Measurements from ENCODE around the gene TFIP11.

The TFIP11 gene

DNA sequence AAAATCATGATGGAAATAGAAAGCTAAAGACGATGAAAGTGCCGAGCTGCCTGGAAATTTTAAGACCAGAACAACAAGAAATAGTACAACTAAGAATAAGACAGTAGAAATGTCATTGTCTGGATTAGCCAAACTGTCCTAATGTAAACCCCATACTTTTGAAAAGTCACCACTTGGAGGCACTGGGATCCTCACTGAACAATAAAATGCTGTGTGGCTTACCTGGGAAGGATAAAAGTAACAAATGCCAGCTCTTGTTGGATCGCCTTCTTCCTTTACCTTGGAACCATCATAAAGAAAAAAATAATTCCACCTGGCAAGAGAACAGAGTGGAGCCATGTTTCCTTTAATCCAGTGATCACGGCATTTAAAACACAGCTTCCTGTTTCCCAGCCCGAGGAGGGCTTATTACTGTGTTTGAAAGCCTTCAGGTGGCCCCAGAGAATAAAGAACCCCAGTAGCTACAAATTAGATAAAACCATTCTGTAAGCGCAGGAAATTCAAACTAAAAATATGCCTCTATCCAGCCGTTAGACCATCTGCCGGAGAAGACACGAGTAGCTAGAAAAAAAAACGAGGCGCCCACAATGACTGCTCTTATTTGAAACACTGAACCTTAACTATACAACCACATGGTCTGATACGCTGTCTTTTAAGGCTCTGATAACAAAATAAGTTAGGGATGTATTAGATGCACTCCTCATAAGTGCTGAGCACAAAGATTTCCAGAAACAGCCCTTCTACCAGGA is 33.1 kb downstream of the TFIP11 start:
- DNase-seq (ENCODE audit: low spot score) = no peak

DNA sequence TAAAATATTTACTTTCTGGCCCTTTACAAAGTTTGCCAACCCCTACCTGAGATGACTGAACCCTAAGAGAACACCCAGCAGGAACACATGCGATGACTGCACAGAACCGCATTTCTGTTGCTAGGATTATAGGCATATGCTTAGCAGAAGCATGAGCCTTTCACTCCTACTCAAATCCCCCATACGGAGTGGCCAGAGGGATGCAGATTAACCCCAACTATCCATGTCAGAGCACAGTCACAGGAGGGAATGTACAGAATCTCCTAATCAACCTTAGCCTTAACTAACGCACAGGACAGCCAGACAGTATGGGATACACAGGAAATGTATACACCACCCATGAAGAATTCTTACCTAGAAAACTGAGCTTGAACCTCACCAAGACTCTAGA is 34.9 kb downstream of the TFIP11 start:
- DNase-seq (ENCODE audit: low spot score) = no peak

DNA sequence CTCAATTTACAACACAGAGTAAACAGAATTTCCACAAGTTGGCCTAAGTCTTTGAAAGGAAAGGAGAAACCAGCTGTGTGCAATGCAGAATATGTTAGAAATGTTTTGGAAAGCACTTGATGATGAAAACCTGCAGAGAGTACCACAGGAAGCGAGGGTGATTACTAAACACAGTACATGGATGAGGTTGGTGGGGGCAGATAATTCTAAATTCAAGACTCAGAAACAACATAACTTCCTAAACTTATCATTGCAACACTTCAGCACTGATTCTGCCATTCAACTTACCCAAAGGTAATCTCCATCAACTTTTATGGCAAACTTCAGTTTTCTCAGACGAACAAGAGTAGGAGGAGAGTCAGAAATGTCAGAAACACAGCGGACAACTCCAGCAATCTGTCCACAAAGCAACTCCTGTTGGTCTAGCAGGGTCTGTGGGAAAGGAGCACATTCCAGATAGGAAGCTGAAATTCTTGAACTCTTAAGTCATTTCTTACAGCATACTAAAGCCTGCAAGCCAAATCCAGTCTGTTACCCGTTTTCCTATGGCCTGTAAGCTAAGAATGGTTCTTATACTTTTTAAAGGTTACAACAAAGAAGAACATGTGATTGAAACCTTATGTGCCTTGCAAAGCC is 35.5 kb downstream of the TFIP11 start:
- no peak for DNase-seq (ENCODE audit: low spot score)

DNA sequence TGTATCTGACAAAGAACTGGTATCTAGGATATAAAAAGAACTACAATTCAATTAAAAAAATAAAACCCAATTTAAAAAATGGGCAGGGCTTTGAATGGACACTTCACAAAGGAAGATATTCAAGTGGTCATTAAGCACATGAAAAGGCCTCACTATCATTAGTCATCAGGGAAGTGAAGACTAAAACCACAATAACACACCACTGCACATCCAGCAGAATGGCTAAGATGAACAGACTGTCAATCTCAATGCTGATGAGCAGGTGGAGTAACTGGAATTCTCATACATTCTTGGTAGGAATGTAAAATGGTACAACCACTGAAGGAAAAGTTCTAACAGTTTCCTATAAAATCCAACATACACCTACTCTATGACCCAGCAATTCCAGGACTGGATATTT is 37.6 kb downstream of the TFIP11 start:
- DNase-seq (ENCODE audit: low spot score) = no peak

DNA sequence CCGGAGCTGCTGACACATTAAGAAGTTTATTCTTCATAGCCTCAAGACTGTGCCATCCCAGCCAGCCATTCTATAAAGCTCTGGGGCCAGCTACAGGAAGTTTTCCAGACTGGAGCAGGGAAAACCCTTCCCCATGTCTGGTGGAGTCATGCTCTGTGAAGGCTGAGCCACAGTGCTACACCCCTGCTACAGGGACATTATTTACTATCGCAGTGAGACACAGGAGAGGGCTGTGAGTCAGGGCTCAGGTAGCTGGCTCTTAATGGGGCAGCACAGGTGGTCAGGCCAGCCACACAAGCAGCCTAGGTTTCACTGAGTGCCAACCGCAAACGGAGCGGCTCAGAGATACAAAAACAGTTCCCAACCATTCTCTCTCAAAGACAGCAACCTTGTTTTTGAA is 40.8 kb downstream of the TFIP11 start:
- DNase-seq (ENCODE audit: low spot score) = no peak

DNA sequence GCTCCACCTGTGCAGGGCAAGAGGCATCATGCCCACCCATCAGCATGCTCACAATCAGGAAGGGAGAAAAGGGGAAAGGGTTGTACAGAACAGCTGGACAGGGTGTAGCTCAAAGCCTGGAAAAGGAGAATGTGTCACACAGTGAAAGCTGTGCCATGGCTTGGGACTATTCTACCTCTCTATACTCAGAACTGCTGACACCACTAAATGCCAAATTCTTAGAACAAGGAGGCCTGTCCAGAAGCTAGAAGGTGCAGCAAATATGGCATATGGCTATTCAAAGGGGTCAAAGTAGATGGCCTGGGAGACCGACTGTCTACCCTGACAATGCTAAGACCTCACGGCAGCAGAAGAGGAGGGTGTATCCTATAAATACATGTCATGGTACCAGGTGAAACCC is 41.5 kb downstream of the TFIP11 start:
- no peak for DNase-seq (ENCODE audit: low spot score)

DNA sequence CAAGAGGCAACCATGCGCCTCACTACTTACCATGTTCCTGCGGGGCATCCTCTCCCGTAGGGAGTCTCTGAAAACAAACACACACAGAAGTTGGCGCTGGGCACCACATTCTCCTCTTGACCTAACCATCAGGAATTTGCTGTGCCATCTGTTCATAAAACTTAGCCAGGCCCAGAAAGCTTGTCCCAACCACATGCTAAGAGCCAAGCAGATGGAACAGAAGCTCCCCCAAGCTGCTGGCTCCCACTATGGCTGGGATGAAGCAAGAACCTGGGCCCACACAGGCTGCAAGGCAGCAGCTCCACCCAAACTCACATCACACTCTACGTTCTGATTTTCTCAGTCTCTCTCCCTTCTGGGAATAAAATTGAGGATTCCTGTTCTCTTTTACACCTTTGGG is 46.1 kb downstream of the TFIP11 start:
- no peak for DNase-seq (ENCODE audit: low spot score)

DNA sequence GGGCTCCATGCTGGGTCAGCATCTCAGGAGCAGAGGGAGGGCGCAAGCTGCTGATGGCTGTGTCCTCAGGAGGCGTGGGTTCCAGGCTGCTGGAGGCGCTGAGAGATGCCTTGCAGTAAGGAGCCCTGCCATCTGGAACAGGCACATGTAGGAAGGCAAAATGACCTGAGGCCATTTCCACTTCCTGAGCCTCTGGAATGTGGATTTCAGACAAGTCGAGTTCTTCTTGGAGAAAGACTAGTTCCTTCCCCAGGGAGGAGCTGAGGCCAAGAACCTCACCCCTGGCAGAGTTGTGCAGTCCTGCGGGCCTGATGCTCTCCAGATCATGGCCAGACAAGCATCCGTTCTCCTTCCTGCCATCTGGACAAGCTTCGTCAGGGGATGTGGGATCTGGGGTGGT is 48.0 kb downstream of the TFIP11 start:
- DNase-seq (ENCODE audit: low spot score) = no peak

DNA sequence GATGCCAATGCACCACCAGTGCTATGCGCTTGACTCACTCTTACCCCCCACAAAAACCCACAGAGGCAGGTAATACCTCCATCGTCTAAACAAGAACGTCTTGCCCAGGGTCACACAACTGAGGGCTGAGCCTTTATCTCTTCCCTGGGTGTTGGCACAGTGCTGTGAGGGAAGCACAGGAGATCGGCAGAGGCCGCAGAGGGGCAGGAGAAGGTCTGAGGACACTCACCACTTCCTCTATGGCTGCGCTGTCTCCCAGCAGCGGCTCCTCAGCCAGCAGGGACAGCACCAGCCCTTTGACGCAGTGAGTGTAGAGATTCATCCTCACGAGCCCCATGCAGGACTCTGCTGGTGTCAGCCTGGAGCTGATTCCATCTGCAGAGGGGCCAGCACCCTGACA is 48.6 kb downstream of the TFIP11 start:
- DNase-seq (ENCODE audit: low spot score) = no peak

DNA sequence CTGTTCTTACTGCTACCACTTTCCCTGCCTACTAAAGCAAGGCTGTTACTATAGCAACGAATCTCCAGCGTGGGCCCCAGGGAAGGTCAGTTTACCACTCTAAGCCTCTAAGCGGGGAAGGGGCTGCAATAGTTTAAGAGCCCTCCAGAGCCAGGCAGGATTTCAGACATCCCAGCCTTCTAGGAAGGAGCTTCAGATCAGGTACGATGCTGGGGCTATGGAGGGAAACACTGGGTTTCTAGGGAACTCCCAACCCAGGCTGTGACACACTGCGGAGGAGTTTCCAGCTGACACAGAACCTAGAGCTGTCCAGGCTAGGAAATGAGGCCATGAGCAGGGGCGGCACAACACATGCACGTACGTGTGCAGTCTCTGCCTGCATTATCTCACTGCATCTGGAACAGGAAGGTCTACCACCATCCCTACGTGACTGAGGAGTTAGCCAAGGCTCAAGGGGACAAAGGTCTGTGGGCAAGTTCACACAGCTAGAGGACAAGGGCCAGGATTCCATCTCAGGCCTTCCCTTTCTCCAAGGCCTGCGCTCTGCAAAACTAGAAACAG is 49.1 kb downstream of the TFIP11 start:
- no peak for DNase-seq (ENCODE audit: low spot score)

DNA sequence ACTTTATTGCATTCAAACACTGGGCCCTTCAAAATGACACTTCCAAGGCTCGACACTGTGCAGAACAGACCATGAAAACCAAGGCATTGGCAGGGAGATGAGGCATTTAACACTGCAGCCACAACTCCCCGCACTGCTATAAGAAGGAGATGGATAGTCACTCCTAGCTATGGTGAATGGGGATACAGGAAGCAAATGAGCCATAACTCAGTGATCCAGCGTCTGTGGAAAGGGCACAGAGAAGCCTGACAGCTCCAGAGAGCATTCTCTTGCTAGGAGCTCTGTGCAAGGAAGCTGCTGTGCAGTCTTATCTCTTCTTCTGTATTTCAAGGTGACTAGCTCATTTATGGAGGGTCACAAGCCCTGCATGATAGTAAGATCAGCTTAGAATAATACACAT is 49.6 kb downstream of the TFIP11 start:
- DNase-seq (ENCODE audit: low spot score) = no peak

DNA sequence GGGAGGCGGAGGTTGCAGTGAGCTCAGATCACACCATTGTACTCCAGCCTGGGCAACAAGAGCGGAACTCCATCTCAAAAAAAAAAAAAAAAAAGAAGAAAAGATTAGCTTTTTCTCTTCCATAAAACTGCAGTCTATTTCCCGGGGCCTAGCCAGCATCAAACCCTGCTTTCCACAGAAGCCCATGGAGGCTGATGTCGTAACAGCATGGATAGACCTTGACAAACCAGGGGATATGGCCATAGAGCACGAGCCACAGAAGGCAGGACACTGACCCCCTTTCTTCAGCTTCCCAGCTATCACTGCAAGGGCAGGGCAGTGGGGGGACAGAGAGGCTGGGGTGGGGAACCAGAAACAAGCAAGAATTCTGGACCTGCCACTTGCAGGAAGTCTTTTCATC is 50.2 kb downstream of the TFIP11 start:
- DNase-seq (ENCODE audit: low spot score) = no peak

DNA sequence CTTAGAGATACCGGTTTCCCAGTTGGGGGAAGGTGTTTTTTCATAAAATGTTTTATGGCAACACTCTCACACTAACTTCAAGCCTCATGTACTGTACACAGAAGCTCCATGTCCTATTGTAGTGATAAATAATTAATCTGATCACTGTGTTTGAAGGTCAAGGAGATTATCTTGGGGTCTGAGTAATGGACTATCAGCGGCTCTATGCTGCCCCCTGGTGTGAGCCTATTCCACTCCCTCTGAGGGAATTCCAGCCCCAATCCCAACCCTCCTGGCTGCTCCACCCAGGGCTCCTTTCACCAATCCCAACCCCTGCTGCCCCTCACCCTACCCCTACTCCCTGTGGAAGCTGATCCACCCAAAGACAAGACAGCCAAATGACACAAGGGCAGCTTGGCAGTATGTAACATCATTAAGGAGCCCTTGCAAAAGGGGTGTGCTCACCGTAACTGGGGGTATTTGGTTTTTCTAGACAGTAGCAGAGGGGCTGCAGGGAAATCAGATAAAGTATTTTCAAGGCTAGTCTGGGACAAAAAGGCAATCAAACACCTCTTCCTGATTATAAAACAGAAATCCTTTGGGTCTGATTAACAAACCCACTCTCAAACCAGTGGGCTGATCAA is 51.0 kb downstream of the TFIP11 start:
- DNase-seq (ENCODE audit: low spot score) = peak; percentile 76

DNA sequence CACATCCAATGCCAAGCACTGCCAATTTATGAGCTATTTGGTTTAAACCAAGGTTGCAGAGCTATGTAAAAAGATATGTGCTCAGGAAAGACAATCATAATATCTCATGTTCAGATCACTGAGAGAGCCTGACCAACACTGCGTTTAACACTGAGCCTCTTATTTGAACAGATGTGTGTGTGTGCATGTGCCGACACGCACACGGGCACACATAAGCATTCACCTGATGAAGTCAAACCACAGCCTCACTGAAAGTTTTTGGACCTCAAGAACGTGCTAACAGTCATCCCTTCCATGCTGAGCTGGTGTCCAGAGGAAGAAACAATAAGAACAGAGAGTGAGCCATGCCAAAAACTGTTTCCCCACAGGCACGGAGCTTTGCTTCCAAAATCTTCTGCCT is 52.1 kb downstream of the TFIP11 start:
- no peak for DNase-seq (ENCODE audit: low spot score)

DNA sequence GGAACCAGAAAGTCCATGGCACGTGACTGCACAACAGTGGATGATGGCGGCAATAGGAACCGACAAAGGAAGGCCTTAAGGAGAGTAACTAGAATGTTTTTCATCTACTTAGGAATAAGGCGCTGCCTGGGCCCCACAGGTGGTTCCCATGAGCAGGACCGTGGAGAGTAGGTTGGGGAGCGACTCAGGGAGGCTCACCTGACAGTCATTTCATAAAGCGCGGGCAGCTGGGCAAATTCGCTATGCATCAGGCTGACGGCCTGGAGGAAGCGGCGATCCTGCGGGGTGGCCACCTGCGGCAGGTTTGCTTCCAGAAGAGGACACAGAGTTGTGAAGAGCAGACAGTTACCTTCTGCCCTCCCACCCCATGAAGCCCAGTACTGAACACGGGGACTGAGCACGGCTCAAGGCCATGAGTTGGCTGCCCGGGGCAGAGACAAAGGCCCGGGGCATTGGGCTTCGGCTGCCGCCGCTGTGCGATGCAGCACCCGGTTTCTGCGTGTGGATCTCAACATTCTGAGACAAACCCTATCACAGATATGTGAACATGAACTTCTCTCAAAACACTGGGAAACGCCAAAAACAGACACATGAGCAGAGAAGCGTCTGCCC is 54.5 kb downstream of the TFIP11 start:
- no peak for DNase-seq (ENCODE audit: low spot score)

DNA sequence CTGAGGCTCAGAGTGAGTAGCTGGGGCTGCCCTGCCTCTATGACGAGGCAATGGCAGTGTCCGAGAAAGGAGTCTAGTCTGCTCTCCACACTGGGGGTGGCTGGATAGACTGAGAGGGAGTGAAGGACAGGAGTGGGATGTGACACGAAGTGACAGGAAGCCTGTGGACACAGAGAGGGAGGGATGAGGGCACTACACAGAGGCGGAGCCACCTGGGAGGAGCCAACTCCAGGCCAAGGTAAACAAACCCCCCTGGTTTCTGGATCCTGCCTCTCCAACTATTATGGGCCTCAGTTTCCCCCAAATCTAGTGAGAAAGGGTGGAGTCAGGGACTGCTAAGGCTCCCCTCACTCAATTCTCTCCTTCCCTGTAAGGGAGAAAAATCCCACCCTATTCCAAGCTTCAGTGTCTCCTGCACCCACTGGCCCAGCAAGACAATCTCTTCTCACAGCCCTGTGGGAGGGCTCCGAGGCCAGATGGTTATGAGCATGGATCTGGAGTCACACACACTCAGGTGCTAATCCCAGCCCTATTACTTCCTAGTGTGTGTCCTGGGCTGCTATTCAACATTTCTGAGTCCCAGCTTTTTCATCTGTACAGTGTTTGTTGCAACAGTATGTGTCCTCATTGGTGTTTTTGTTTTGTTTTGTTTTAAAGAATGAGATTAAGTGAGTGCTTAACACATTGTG is 58.3 kb downstream of the TFIP11 start:
- no peak for DNase-seq (ENCODE audit: low spot score)

DNA sequence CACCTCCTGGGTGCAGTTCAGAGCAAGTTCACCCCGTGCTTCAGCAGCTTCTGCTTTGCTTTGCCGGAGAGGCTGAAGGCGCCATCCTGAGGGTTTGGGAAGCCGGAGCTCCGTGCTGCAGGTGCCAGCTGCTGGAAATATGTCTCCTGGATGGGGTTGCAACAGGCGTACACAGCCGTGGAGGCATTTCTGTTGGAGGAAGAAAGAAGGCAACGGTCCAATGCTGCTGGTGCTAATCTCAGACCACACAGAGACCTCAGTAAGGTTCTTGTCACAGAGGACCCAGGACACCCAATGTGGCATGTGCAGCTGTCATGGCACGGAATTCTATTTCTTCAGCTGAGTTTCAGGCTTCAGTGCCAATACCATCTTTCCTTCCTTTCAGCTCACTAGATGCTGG is 59.1 kb downstream of the TFIP11 start:
- DNase-seq (ENCODE audit: low spot score) = no peak

DNA sequence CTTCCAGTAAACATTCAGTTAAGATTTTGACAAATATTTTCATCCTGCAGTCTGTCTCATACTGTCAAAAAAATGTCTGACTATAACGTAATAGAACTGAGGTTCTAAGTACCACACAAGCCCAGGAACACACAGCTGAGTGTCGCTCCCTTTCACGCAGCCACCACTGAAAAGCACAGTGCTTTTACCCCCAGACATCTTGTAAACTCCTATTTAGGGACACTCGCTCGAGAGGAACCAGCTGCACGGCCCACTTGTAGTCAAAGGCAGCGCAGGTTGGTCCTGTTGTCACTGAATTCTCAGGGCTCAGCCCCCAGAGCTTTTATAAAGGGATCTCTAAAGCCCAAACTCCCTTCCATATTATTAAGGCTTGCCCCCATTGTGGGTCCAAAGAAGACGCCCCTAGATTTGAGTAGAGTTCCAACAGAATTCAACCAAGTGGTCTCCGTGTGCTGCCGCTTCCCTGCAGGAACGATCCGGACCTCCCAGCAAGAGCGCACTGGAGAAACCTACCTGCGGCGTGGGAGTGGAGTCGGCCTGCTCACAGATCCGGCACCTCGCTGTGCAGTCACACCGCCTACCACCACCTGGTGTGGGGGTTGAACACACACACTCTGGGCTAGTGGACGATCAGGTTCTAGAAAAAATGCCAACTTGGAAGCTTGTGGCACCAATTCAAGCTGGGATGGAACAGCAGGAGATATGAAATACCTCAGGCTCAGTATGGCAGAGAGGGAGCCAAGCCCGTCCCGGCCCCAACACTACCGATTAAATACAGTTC is 59.8 kb downstream of the TFIP11 start:
- no peak for DNase-seq (ENCODE audit: low spot score)

DNA sequence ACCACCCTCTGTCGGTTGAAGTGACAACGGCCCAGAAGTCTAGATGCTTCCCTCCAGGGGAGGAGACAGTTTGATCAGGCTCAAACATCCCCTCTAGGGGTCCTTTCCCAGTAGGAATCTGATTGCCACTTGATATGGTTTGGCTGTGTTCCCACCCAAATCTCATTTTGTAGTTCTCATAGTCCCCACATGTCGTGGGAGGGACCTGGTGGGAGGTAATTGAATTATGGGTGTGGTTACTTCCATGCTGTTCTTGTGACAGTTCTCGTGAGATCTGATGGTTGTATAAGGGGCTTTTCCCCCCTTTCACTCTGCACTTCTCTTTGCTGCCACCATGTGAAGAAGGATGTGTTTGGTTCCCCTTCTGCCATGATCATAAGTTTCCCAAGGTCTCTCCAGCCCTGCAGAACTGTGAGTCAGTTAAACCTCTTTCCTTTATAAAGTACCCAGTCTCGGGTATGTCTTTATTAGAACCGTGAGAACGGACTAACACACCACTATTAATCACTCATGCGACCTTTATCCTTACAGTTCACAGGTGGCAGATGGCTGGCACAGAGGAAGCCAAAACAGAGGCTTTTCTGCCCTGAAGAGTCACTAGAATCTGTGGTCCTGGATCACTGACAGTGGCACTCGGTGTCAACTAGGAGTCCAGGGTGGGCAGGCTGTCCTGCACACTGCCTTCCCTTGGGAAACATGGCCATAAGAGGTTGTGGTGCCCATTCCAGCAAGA is 61.7 kb downstream of the TFIP11 start:
- no peak for DNase-seq (ENCODE audit: low spot score)

DNA sequence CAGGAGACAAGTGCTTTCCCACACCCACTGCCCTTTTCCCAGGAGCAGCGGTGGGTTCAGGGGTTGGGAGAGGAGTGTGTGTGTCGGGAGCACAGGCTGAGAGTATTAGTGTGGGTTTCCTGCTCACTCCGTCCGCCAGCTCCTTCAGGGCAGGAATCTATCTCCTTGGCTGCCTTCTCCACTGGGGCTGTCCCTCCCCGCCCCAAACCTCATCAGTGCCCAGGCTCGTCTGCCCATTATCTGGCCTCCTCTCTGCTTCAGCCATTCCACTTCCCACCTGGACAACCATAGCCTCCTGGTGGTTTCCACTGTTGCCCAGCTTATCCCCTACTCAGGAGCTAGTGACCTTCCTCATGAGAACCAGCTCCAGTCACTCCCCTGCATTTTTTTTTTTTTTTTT is 63.3 kb downstream of the TFIP11 start:
- DNase-seq (ENCODE audit: low spot score) = no peak

DNA sequence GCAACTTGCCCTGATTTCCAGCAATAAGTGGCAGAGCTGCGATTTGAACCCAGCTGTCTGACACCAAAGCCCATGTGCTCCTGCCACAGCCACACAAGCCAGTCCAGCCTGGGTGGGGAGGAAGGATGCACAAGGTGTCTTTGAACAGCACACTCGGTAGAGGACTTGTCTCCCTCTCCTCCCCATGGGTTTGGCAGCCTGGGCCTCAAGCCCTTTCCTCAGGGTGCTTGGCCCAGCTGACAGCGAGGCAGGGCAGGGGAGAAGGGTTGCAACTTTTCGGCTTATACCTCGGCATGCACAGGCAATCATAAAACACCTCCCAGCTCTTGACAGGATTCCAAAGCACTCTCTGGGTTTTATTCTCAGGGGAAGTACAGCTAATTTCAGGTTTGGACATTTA is 63.9 kb downstream of the TFIP11 start:
- no peak for DNase-seq (ENCODE audit: low spot score)

All from HuH-7 (cell line).